Brain microvascular endothelial cell (primary cell): ENCODE data around the gene FBLN1.
"Not testable (repeated sequence)": the region's sequence is repeated elsewhere in the genome, so short reads cannot be mapped to it uniquely, and the experiment has no call there.

Source experiments
- DNase-seq: peaks from one replicate; pipeline ENCODE4 v3.0.0-alpha.2; 2020
- H3K27ac ChIP-seq: fragments of 250-450 bp; sonication (Bioruptor Pico); 2 replicates; pipeline ENCODE4 v1.5.1; 2020; ENCODE audit warnings: mild to moderate bottlenecking, moderate library complexity
- H3K27me3 ChIP-seq: fragments of 250-450 bp; sonication (Bioruptor Pico); replicated peaks from 2 replicates; pipeline ENCODE4 v1.5.1; 2020; ENCODE audit warnings: mild to moderate bottlenecking
- H3K36me3 ChIP-seq: fragments of 250-450 bp; sonication (Bioruptor Pico); replicated peaks from 2 replicates; pipeline ENCODE4 v1.5.1; 2020; ENCODE audit warnings: mild to moderate bottlenecking
- H3K4me3 ChIP-seq: 2 replicates; pipeline ENCODE4 v1.5.1; 2011; ENCODE audit warnings: low read depth, mild to moderate bottlenecking, control low read depth, low read length, moderate library complexity
- CTCF ChIP-seq: IDR thresholded peaks from 2 replicates; pipeline ENCODE4 v1.5.1; 2011; ENCODE audit warnings: low read depth, mild to moderate bottlenecking, moderate library complexity, low read length, control low read depth, inconsistent platforms; ENCODE audit errors: missing control alignments
- in situ Hi-C: cut with HindIII; loops from 2 replicates; pipeline ENCODE4 v1.10.0; 2017; ENCODE audit warnings: low sequenced_read_pairs, low pct_ligation_motif_present

Gene FBLN1

GRCh38 chr22:45602004-45602733 lies 99.5 kb downstream of the FBLN1 start:
- no peak for DNase-seq
- H3K4me3 ChIP-seq: no peak overlapping the region
- H3K27ac ChIP-seq: no peak overlapping the region
- TF ChIP-seq CTCF: no peak
- H3K36me3 ChIP-seq: no peaks in the 10 kb centered on the region
- no peaks in the 10 kb centered on the region for H3K27me3 ChIP-seq
- in situ Hi-C loops: no loop called here

- H3K27ac ChIP-seq: no peak overlapping the region
- TF ChIP-seq CTCF: no peak
- no peaks in the 10 kb centered on the region for H3K27me3 ChIP-seq
- peak; percentile 47 for DNase-seq
- H3K4me3 ChIP-seq: no peak overlapping the region
- in situ Hi-C loops: no loop called here
- H3K36me3 ChIP-seq: no peaks in the 10 kb centered on the region
Observed at GRCh38 chr22:45602824-45603595, 100.3 kb downstream of the FBLN1 start.

- H3K27me3 ChIP-seq: no peaks in the 10 kb centered on the region
- H3K4me3 ChIP-seq: no peak overlapping the region
- TF ChIP-seq CTCF: no peak
- in situ Hi-C loops: no loop called here
- no peak overlapping the region for H3K27ac ChIP-seq
- H3K36me3 ChIP-seq: no peaks in the 10 kb centered on the region
- DNase-seq: no peak
Observed at GRCh38 chr22:45603619-45604018, 100.9 kb downstream of the FBLN1 start.

- H3K27ac ChIP-seq, H3K36me3 ChIP-seq, DNase-seq, in situ Hi-C loops, H3K27me3 ChIP-seq, H3K4me3 ChIP-seq: not testable (repeated sequence)
Observed at GRCh38 chr22:45608045-45608444, 105.4 kb downstream of the FBLN1 start.

GRCh38 chr22:45608763-45609180 lies 106.1 kb downstream of the FBLN1 start:
- no peak overlapping the region for H3K27ac ChIP-seq

More at GRCh38 chr22:45608763-45609180, 106.1 kb downstream of the FBLN1 start:
- no peaks in the 10 kb centered on the region for H3K27me3 ChIP-seq
- H3K36me3 ChIP-seq: no peaks in the 10 kb centered on the region
- DNase-seq: peak; percentile 56
- TF ChIP-seq CTCF: no peak
- in situ Hi-C loops: no loop called here
- H3K4me3 ChIP-seq: no peak overlapping the region
